ENCODE measurements around the gene ABCF1. TPM values are rescaled to one million over a fixed set of nuclear protein-coding genes. Genes with fewer than 3 reads are reported as not detected.
A peak's percentile ranks its signal among the peaks of the same experiment; 100 is the strongest.

ABCF1 gene
- total and polyA plus RNA-seq, 9 of the 15 experiments (the other 6 are each of a cell fraction or from before 2014, with no cell fraction given), result 41.6 to 193 (median 102) TPM

DNA sequence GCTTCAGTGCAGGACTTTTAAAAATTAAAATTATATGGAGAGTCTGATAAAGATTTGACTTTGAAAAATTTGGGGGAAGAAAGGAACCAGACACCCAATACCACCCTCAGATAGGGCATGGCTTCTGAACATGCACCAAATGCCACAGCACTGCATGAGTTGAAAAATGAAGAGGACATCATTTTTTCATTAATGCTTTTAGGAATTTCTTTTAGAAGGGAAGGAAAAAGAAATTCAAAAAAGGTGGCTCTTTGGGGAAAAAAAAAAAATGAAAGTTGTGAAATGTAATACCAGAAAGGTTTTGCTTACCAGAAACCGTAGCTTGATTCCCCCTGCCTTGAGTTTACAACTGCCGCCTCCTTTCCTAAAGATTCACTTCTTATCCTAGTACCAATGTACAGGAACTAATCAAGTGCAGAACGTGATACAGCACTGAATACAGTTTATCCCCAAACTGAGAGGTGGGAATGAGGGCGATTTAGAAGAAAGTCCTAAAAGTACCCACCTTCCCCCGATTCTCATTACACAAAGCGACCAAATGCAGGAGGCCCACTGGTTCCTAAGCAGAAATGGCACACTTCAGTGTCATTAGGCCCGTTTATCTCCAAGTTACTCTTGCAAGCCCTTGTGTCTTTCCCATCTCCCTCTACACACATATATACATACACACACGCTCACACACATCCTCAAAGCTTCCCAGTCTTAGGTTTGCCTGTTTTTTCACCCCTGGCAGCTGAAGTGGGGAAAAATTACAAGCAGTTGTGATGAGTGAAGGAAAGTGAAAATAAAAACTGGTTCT, 43.0 kb downstream of the ABCF1 start (continued):
- TF ChIP-seq NONO (IDR thresholded peaks at IDR 0.05; ENCODE audit: low read depth in 2 of 2, low read length in 1 of 2) (no peak; a peak in 1 of 4 replicates), ZNF232 (CRISPR knock-in tag; IDR thresholded peaks at IDR 0.05) (no peak), SRSF3 (IDR thresholded peaks at IDR 0.05; ENCODE audit: insufficient read depth, low read length) (no peak), POU5F1 (IDR thresholded peaks at IDR 0.05; ENCODE audit: borderline replicate concordance, low read depth, low read length, partially characterized antibody) (no peak), PHF20 (IDR thresholded peaks at IDR 0.05; ENCODE audit: partially characterized antibody) (no peak), HNRNPL (IDR thresholded peaks at IDR 0.05; ENCODE audit: low read depth, low read length) (no peak), SP2 (IDR thresholded peaks at IDR 0.05; ENCODE audit: extremely low read depth, low read depth, low read length, poor library complexity, severe bottlenecking) (no peak), HCFC1 (IDR thresholded peaks at IDR 0.05; ENCODE audit: low read depth, low read length) (no peak), MEIS2 (IDR thresholded peaks at IDR 0.05; ENCODE audit: partially characterized antibody) (no peak), STAT5B (CRISPR knock-in tag; IDR thresholded peaks at IDR 0.05) (no peak), ZNF445 (CRISPR knock-in tag; IDR thresholded peaks at IDR 0.05; ENCODE audit: low read depth) (peak; percentile 41; the same call in 1 of the 2 replicates), GATAD2A (IDR thresholded peaks at IDR 0.05) (no peak), ZFX (CRISPR knock-in tag; IDR thresholded peaks at IDR 0.05) (peak; percentile 47), PTTG1 (tag; IDR thresholded peaks at IDR 0.05; ENCODE audit: low read depth) (no peak), NUFIP1 (IDR thresholded peaks at IDR 0.05; ENCODE audit: partially characterized antibody) (no peak), ZBED1 (IDR thresholded peaks at IDR 0.05) (no peak), HNRNPK (IDR thresholded peaks at IDR 0.05; ENCODE audit: low read depth, low read length, poor library complexity, severe bottlenecking) (no peak), FOXK2 (conservative IDR thresholded peaks at IDR 0.05 in 1 of 2, IDR thresholded peaks at IDR 0.05 in 1 of 2; ENCODE audit: low read depth in 2 of 2) (no peak), SNIP1 (IDR thresholded peaks at IDR 0.05; ENCODE audit: low read depth) (no peak)
- TF ChIP-seq, protein P1, sequence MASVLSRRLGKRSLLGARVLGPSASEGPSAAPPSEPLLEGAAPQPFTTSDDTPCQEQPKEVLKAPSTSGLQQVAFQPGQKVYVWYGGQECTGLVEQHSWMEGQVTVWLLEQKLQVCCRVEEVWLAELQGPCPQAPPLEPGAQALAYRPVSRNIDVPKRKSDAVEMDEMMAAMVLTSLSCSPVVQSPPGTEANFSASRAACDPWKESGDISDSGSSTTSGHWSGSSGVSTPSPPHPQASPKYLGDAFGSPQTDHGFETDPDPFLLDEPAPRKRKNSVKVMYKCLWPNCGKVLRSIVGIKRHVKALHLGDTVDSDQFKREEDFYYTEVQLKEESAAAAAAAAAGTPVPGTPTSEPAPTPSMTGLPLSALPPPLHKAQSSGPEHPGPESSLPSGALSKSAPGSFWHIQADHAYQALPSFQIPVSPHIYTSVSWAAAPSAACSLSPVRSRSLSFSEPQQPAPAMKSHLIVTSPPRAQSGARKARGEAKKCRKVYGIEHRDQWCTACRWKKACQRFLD (CRISPR knock-in tag; IDR thresholded peaks at IDR 0.05), result no peak
- TF ChIP-seq, protein P2, sequence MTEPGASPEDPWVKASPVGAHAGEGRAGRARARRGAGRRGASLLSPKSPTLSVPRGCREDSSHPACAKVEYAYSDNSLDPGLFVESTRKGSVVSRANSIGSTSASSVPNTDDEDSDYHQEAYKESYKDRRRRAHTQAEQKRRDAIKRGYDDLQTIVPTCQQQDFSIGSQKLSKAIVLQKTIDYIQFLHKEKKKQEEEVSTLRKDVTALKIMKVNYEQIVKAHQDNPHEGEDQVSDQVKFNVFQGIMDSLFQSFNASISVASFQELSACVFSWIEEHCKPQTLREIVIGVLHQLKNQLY (CRISPR knock-in tag; conservative IDR thresholded peaks at IDR 0.05), result no peak
- TF ChIP-seq, protein P3, sequence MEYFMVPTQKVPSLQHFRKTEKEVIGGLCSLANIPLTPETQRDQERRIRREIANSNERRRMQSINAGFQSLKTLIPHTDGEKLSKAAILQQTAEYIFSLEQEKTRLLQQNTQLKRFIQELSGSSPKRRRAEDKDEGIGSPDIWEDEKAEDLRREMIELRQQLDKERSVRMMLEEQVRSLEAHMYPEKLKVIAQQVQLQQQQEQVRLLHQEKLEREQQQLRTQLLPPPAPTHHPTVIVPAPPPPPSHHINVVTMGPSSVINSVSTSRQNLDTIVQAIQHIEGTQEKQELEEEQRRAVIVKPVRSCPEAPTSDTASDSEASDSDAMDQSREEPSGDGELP (CRISPR knock-in tag; IDR thresholded peaks at IDR 0.05; ENCODE audit: borderline replicate concordance), result no peak
- TF ChIP-seq, protein P4, sequence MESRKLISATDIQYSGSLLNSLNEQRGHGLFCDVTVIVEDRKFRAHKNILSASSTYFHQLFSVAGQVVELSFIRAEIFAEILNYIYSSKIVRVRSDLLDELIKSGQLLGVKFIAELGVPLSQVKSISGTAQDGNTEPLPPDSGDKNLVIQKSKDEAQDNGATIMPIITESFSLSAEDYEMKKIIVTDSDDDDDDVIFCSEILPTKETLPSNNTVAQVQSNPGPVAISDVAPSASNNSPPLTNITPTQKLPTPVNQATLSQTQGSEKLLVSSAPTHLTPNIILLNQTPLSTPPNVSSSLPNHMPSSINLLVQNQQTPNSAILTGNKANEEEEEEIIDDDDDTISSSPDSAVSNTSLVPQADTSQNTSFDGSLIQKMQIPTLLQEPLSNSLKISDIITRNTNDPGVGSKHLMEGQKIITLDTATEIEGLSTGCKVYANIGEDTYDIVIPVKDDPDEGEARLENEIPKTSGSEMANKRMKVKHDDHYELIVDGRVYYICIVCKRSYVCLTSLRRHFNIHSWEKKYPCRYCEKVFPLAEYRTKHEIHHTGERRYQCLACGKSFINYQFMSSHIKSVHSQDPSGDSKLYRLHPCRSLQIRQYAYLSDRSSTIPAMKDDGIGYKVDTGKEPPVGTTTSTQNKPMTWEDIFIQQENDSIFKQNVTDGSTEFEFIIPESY (CRISPR knock-in tag; IDR thresholded peaks at IDR 0.05), result no peak

Measured in K562 (cell line).